ENCODE data around the gene GRIA1. TPM values are rescaled to one million over a fixed set of nuclear protein-coding genes. Genes with fewer than 3 reads are reported as not detected.

The GRIA1 gene
- total RNA-seq, 4 donors from 2014 or later, result 0.27 to 1.9 (median 0.99) TPM

DNA sequence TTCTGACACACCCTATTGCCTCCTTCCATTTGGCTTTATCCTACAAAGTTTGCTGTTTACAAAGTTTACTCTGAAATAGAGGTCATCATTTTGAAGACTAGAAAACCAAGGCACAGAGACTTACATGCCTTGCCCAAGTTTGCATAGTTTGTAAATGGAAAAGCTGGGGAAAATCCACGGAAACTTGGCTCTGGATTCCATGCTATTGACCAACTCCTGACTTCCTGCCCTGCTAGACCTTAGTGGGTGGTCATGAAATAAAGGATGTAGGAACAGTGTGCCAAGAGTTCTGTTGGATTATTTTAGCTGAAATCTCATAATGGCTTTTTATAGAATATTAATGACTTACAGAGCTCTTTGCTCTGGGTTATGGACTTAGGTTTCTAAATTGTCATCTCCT lies 69.5 kb downstream of the GRIA1 start:
- Histone ChIP-seq H3K36me3 (no peaks in the 10 kb centered on the region), H3K4me1 (no peaks in the 10 kb centered on the region), H3K4me3 (no peak overlapping the region), H3K27me3 (no peaks in the 10 kb centered on the region), H3K9me3 (no peaks in the 10 kb centered on the region), H3K27ac (no peak overlapping the region)
- 44 to 53% methylated on average over 1 of the region's 1 CpG for WGBS, 2 donors (ENCODE audit: low coverage in 1 of 2)
- ATAC-seq, result no peak
- no peak for TF ChIP-seq CTCF (IDR thresholded peaks at IDR 0.05)
- TF ChIP-seq POLR2A (IDR thresholded peaks at IDR 0.05), result no peak
- no peak for TF ChIP-seq POLR2AphosphoS5 (IDR thresholded peaks at IDR 0.05)
- no peak for TF ChIP-seq EP300 (IDR thresholded peaks at IDR 0.05)

DNA sequence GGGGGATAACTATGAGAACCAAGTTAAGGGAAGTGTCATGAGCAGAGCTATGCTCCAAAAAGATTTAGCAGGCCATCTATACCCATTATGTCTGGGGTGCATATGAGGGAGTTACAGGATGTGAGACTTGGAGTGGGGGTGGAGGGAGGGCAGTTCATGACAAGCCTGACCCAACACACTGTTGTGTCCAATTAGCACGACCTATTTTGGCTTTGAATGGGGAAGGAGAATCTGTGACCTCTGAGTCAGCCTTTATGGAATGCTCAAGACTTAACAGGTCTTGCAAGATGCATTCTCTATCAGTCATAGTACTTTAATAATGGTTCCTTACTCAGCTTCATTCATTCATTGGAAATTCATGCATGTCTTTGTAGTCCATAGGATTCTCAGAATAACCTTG lies 71.7 kb downstream of the GRIA1 start:
- no peak for ATAC-seq
- Histone ChIP-seq H3K27ac (no peak overlapping the region), H3K4me3 (no peak overlapping the region), H3K9me3 (no peaks in the 10 kb centered on the region), H3K27me3 (no peaks in the 10 kb centered on the region), H3K36me3 (no peaks in the 10 kb centered on the region), H3K4me1 (no peaks in the 10 kb centered on the region)
- TF ChIP-seq POLR2A (IDR thresholded peaks at IDR 0.05) (no peak), EP300 (IDR thresholded peaks at IDR 0.05) (no peak), CTCF (IDR thresholded peaks at IDR 0.05) (no peak), POLR2AphosphoS5 (IDR thresholded peaks at IDR 0.05) (no peak)
- WGBS, 2 donors (ENCODE audit: low coverage in 1 of 2), result 20 to 40% methylated on average over 1 of the region's 1 CpG

DNA sequence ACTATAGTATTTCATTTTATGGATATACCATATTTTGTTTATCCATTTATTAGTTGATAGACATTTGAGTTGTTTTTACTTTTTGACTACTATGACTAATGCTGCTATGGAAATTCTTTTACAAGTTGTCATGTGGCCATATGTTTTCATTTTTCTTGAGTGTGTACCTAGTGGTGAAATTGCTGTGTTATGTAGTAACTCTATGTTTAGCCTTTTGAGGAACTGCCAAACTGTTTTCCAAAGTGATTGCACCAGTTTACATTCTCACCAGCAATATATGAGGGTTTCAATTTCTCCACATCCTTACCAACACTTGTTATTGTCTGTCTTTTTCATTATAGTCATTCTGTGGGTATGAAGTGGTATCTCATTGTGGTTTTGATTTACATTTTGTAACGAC lies 75.4 kb downstream of the GRIA1 start:
- H3K4me3 ChIP-seq, result no peak overlapping the region

DNA sequence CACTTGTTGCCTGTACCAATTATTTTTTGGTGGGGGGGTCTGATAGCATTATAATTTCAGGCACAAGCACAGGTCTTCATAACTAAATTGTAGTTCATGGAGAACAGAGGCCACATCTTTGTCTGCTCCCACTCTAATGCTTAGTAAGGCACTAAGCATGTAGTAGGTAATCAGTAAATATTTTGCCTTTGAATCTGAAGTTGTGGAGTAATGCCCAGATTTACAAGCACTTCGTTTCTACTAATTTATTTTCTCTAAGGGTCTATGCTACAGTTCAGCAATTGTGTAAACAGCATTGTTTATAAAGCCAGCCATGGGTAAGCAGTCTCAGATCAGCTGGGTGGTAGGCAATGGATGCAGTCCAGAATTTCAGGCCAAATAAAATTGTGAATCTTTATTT lies 78.6 kb downstream of the GRIA1 start:
- no peaks in the 10 kb centered on the region for H3K36me3 ChIP-seq
- no peaks in the 10 kb centered on the region for H3K4me1 ChIP-seq
- no peak overlapping the region for H3K27ac ChIP-seq
- ATAC-seq, result no peak
- H3K9me3 ChIP-seq, result no peaks in the 10 kb centered on the region
- no peak overlapping the region for H3K4me3 ChIP-seq
- no peak for TF ChIP-seq POLR2AphosphoS5 (IDR thresholded peaks at IDR 0.05)
- no peak for TF ChIP-seq POLR2A (IDR thresholded peaks at IDR 0.05)
- no peak for TF ChIP-seq EP300 (IDR thresholded peaks at IDR 0.05)
- no peak for TF ChIP-seq CTCF (IDR thresholded peaks at IDR 0.05)
- no peaks in the 10 kb centered on the region for H3K27me3 ChIP-seq
- WGBS, 2 donors (ENCODE audit: low coverage in 1 of 2), result 33 to 50% methylated on average over 1 of the region's 1 CpG

More for the DNA sequence above, 75.4 kb downstream of the GRIA1 start:
- Histone ChIP-seq H3K27me3 (no peaks in the 10 kb centered on the region), H3K9me3 (no peaks in the 10 kb centered on the region), H3K36me3 (no peaks in the 10 kb centered on the region), H3K27ac (no peak overlapping the region), H3K4me1 (no peaks in the 10 kb centered on the region)
- TF ChIP-seq EP300 (IDR thresholded peaks at IDR 0.05) (no peak), POLR2A (IDR thresholded peaks at IDR 0.05) (no peak), POLR2AphosphoS5 (IDR thresholded peaks at IDR 0.05) (no peak), CTCF (IDR thresholded peaks at IDR 0.05) (no peak)
- 60 to 67% methylated on average over 1 of the region's 1 CpG for WGBS, 2 donors (ENCODE audit: low coverage in 1 of 2)
- no peak for ATAC-seq

DNA sequence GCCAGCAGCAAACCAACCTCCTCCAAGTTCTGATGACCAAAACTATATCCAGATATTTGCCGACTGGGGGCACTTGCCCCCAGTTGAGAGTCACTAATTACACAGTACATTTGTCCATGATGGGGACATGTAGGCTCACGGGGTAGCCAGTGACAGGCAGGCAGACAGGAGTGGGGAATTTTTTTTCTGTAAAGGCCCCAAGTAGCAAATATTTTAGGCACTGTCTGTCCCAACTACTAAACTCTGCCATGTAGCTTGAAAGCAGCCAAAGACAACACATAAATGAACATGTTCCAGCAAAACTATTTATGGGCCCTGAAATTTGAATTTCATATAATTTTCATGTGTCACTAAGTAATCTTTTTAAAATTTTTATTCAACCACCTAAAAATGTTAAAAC lies 80.7 kb downstream of the GRIA1 start:
- no peaks in the 10 kb centered on the region for H3K36me3 ChIP-seq
- WGBS, 2 donors (ENCODE audit: low coverage in 1 of 2), result 43 to 60% methylated on average over 1 to 2 of the region's 2 CpGs
- no peak for ATAC-seq

More for the DNA sequence above, 80.7 kb downstream of the GRIA1 start:
- no peaks in the 10 kb centered on the region for H3K4me1 ChIP-seq
- no peak overlapping the region for H3K27ac ChIP-seq
- H3K4me3 ChIP-seq, result no peak overlapping the region
- TF ChIP-seq EP300 (IDR thresholded peaks at IDR 0.05) (no peak), POLR2A (IDR thresholded peaks at IDR 0.05) (no peak), POLR2AphosphoS5 (IDR thresholded peaks at IDR 0.05) (no peak), CTCF (IDR thresholded peaks at IDR 0.05) (no peak)
- H3K27me3 ChIP-seq, result no peaks in the 10 kb centered on the region
- H3K9me3 ChIP-seq, result no peaks in the 10 kb centered on the region

Measured in gastroesophageal sphincter (tissue), 4 donors.